ENCODE data around the gene MMP28. TPM values are rescaled to one million over a fixed set of nuclear protein-coding genes. Genes with fewer than 3 reads are reported as not detected.

Gene MMP28, protein sequence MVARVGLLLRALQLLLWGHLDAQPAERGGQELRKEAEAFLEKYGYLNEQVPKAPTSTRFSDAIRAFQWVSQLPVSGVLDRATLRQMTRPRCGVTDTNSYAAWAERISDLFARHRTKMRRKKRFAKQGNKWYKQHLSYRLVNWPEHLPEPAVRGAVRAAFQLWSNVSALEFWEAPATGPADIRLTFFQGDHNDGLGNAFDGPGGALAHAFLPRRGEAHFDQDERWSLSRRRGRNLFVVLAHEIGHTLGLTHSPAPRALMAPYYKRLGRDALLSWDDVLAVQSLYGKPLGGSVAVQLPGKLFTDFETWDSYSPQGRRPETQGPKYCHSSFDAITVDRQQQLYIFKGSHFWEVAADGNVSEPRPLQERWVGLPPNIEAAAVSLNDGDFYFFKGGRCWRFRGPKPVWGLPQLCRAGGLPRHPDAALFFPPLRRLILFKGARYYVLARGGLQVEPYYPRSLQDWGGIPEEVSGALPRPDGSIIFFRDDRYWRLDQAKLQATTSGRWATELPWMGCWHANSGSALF
- 4.0 TPM for total RNA-seq

DNA sequence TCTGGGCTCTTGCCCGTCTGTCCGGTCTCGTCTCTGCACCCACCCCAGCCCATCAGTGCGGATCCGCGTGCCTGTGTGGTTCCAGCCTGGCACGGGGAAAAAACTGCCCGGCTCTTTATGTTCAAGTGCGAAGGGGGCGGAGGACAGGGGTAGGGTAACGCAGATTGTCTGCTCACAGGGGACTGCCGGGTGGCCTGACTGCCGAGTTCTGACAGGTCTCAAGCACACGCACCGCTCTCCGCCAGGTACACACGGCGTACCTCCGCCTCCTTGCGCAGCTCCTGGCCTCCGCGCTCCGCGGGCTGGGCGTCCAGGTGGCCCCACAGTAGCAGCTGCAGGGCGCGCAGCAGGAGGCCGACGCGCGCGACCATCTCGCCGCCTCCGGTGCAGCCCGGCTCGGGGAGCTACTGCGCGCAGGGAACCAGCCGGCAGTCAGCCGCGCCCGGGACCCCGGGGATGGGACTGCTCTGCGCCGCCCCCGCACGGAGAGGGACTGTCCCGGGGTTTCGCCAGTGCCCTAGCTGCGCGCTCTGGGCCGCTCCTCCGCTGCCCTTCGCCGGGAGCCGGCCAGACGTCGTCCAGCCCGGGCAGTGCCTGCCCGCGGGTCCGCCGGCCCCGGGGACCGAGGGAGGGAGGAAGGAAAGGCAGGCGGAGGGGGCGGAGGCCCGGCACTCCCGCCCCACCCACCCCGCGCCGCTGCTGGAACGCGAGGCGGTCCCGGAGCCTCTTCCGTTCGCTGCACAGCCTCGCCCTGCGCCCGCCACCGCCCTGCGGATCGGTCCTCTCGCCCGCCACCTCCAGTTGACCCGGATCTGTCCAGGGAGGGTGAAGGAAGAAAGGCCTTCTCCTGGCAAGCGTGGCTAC, at the start of gene MMP28:
Gene MMP28, minus strand, starts transcription at position 635 of the 864 bp plus-strand sequence. Its CDS starts 264 bp downstream, at position 371.

DNA sequence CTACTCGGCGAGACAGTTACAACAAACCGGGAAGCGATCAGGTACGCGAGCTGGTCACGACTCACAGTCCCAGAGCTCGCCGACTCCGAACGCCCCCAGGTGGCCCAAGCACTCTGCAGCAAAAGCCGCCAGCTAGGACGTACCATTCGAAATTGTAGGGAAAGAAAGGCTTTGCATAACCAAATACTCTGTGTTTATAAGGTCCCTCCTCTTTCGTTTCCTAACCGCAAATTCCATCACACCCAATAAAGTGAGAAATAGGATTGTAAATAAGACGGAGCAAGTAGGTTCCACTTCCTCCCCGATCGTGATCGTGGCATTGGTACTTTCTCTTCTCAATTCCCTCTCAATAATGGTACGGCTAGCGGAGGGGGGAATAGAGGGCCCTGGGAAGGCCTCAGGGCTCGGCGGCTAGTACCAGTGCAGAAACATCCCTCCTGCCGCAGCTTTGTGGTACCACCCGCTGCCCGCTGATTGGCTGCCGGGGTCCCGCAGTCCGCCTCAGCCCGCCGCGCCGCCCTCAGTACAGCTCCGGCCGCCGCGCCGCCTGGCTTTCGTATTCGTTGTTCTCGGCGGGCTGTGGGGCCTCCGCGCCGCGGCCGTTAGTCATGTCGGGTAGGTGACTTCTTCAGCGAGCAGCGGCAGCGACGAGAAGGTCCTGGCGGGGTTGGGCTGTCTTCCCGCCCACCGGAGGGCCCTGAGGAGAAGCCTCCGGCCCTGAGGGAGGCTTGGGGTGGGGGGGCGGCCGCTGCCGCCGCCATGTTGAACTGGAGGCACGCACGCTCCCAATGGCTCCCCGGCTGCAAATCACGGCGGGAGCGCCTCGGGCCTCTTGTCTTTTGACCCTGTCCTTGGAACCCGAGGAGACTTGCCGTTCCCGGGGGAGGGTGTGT, 13.8 kb upstream of the MMP28 start, which contains the start of gene TAF15:
Gene TAF15, plus strand, starts transcription at position 523 of the 893 bp plus-strand sequence. Its CDS starts 86 bp downstream, at position 609.

DNA sequence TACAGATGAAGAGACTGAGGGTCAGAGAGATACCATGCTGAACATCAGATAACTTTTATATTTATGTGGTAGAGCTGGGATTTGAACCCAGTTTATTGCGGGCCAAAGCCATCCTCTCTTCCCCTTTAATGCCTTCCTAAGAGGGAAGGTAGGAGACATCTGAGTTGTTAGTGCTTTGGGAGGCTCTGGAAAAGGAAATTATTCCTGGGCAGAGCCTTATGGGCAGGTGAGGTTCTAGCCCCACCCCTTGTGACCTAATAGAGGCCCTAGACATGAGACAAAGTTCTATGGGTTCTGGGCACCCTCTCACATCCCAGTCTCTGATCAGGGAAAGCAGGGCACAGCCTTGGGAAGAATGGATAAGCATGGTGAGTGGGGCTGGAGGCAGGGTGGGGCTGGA, 34.9 kb downstream of the MMP28 start, which contains the start of gene C17orf50:
Gene C17orf50, plus strand, starts transcription at position 301 of the 400 bp plus-strand sequence. Its CDS starts 55 bp downstream, at position 356.

DNA sequence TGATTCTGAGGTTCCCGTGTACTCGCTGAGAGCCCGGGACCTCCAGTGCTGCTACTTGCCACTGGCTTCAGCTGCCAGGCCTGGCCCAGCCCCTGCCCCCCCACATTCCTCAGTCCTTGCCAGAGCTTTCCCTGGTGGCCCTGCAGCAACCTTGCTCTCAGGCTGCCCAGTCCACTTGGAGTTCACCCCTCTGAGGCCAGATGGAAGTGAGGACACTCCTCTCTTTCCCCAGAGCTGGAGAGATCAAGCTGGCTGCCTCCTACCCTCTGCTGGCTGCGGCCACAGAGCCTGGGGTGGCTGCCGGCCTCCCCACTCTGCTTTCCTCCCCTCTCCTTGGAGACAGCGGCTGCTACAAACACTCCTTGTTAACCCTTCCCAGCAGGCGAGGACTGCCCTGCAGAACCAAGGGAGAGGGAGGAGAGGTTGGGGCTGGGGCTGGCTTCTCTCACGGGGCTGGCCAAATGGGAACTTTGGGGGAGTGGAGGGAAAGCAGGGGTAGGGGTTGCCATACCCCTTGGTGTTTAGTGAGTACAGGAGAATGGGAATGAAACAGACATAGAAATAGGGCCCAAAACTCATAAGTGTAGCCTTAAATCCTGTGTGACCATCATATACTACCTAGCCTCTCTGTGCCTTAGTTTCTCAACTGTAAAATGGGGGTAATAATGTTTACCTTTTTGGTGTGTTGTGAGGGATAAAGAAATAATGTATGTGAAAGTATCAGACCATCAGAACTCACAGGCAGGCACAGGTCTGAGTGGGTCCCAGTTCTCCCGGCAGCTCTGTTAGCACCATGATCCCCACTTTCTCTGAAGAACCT, 42.3 kb downstream of the MMP28 start, which contains the start of gene GAS2L2:
Gene GAS2L2, minus strand, starts transcription at position 295 of the 820 bp plus-strand sequence. CDS start 389 bp downstream, outside the sequence.

DNA sequence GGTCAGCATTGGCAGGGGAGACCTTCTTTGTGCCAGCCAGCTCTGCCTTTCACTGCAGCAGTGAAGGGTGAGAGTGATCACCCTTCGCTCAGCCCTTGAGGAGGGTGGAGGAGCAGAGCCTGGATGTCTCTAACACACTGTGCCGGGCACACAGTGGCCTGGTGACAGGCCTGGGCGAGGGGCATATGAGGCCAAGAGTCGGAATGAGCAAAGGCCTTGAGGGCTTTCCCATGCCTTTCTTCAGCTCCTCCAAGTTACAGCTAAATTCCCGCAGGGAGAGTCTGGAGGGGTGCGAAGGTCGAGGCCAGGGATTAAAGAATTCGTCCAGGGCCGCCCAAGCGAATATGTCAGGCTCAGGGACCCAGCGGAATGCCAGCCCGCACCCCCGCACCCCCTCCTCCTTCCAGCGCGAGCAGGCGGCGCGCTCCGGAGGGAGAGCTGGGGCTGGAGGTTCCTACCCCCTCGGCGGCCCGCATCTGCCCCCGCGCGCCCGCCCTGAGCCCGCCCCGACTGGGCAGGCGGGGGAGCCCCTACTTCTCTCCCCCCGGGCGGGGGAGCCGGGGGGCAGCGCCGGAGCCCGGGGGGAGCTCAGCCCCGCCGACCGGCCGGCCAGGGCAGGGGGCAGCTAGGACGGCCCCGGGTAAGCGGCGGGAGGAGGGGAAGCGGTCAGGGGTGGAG, 64.1 kb downstream of the MMP28 start, which contains the start of gene RASL10B:
Gene RASL10B, plus strand, starts transcription at position 401 of the 678 bp plus-strand sequence. CDS start 3,546 bp downstream, outside the sequence.

Other genes starting within 250 kb of the MMP28 start
- gene SLFN14, start 234.8 kb downstream of the MMP28 start, total RNA-seq: 1.8 TPM
- gene PEX12, start 217.1 kb downstream of the MMP28 start, total RNA-seq: 5.0 TPM
- 75.4 TPM for gene AP2B1, start 208.3 kb downstream of the MMP28 start, total RNA-seq
- 8.5 TPM for gene RASL10B, start 64.0 kb downstream of the MMP28 start, total RNA-seq
- gene GAS2L2, start 42.4 kb downstream of the MMP28 start, total RNA-seq: 0.06 TPM
- gene C17orf50, start 34.8 kb downstream of the MMP28 start, total RNA-seq: not detected
- gene TAF15, start 13.8 kb upstream of the MMP28 start, total RNA-seq: 92.2 TPM
- gene HEATR9, start 73.2 kb upstream of the MMP28 start, total RNA-seq: not detected
- gene CCL5, start 84.7 kb upstream of the MMP28 start, total RNA-seq: 2.2 TPM
- gene RDM1, start 135.1 kb upstream of the MMP28 start, total RNA-seq: 0.93 TPM
- gene LYZL6, start 148.1 kb upstream of the MMP28 start, total RNA-seq: not detected
- not detected for gene CCL16, start 185.9 kb upstream of the MMP28 start, total RNA-seq
- gene CCL14, start 191.1 kb upstream of the MMP28 start, total RNA-seq: 6.8 TPM
- gene CCL15, start 205.9 kb upstream of the MMP28 start, total RNA-seq: 1.2 TPM
- gene CCL23, start 222.3 kb upstream of the MMP28 start, total RNA-seq: 0.35 TPM

Data from metanephros (tissue), 1 donor.